H9 (cell line): ENCODE measurements around the gene KRT15. TPM values are rescaled to one million over a fixed set of nuclear protein-coding genes. Genes with fewer than 3 reads are reported as not detected.

Source experiments
- DNase-seq: peaks from one replicate; pipeline ENCODE4 v3.0.0-alpha.2; 2017
- H2AFZ ChIP-seq: one replicate; pipeline ENCODE4 v1.6.1; 2013; ENCODE audit warnings: mild to moderate bottlenecking, low read length, control low read depth, moderate library complexity
- H2AK5ac ChIP-seq: 2 replicates; pipeline ENCODE4 v1.6.1; 2013; ENCODE audit warnings: low read length, control low read depth, mixed read lengths; ENCODE audit not compliant: insufficient read length
- H2BK120ac ChIP-seq: one replicate; pipeline ENCODE4 v1.6.1; 2013; ENCODE audit warnings: low read depth, mild to moderate bottlenecking, low read length, control low read depth, inconsistent platforms; ENCODE audit not compliant: poor library complexity, severe bottlenecking
- H2BK12ac ChIP-seq: 2 replicates; pipeline ENCODE4 v1.6.1; 2013; ENCODE audit warnings: low read length, control low read depth, mixed read lengths, low read depth; ENCODE audit not compliant: insufficient read length
- H2BK15ac ChIP-seq: 2 replicates; pipeline ENCODE4 v1.6.1; 2013; ENCODE audit warnings: low read depth, low read length, control low read depth
- H2BK20ac ChIP-seq: one replicate; pipeline ENCODE4 v1.6.1; 2013; ENCODE audit warnings: low read depth, mild to moderate bottlenecking, low read length, control low read depth, inconsistent platforms; ENCODE audit not compliant: poor library complexity, severe bottlenecking
- H2BK5ac ChIP-seq: 2 replicates; pipeline ENCODE4 v1.6.1; 2013; ENCODE audit warnings: low read length, control low read depth, mixed read lengths; ENCODE audit not compliant: insufficient read length
- H3K14ac ChIP-seq: 2 replicates; pipeline ENCODE4 v1.6.1; 2013; ENCODE audit warnings: low read length, control low read depth; ENCODE audit not compliant: insufficient read depth
- H3K18ac ChIP-seq: 2 replicates; pipeline ENCODE4 v1.6.1; 2013; ENCODE audit warnings: low read depth, mild to moderate bottlenecking, mixed read lengths, low read length, control low read depth; ENCODE audit not compliant: insufficient read length
- H3K23ac ChIP-seq: 2 replicates; pipeline ENCODE4 v1.6.1; 2013; ENCODE audit warnings: low read length, control low read depth, mixed read lengths, low read depth; ENCODE audit not compliant: insufficient read length
- H3K23me2 ChIP-seq: 2 replicates; pipeline ENCODE4 v1.6.1; 2013; ENCODE audit warnings: low read depth, mild to moderate bottlenecking, mixed read lengths, low read length, control low read depth; ENCODE audit not compliant: insufficient read length, poor library complexity, severe bottlenecking
- H3K27ac ChIP-seq: 2 replicates; pipeline ENCODE4 v1.5.1; 2013; ENCODE audit warnings: low read length, control low read depth, mixed read lengths, low read depth; ENCODE audit not compliant: insufficient read length
- H3K27me3 ChIP-seq: 2 replicates; pipeline ENCODE4 v1.6.1; 2013; ENCODE audit warnings: low read length, control low read depth, inconsistent platforms; ENCODE audit not compliant: insufficient read depth
- H3K4ac ChIP-seq: 2 replicates; pipeline ENCODE4 v1.6.1; 2013; ENCODE audit warnings: low read depth, mild to moderate bottlenecking, control low read depth, inconsistent platforms, low read length, moderate library complexity
- H3K4me1 ChIP-seq: 2 replicates; pipeline ENCODE4 v1.6.1; 2013; ENCODE audit warnings: low read length, control low read depth, inconsistent platforms; ENCODE audit not compliant: insufficient read depth
- H3K4me2 ChIP-seq: 2 replicates; pipeline ENCODE4 v1.6.1; 2013; ENCODE audit warnings: low read length, control low read depth, mixed read lengths; ENCODE audit not compliant: insufficient read length, insufficient read depth
- H3K56ac ChIP-seq: 2 replicates; pipeline ENCODE4 v1.6.1; 2013; ENCODE audit warnings: low read depth, mild to moderate bottlenecking, mixed read lengths, low read length, control low read depth; ENCODE audit not compliant: insufficient read length
- H3K79me1 ChIP-seq: 2 replicates; pipeline ENCODE4 v1.6.1; 2013; ENCODE audit warnings: low read depth, mild to moderate bottlenecking, moderate library complexity, low read length, control low read depth, inconsistent platforms; ENCODE audit not compliant: insufficient read depth, poor library complexity, severe bottlenecking
- H3K79me2 ChIP-seq: 2 replicates; pipeline ENCODE4 v1.6.1; 2013; ENCODE audit warnings: low read length, control low read depth, inconsistent platforms; ENCODE audit not compliant: insufficient read depth
- H3K9ac ChIP-seq: 2 replicates; pipeline ENCODE4 v1.6.1; 2013; ENCODE audit warnings: low read length, control low read depth, mixed read lengths; ENCODE audit not compliant: insufficient read length; ENCODE audit errors: extremely low read depth
- H3K9me3 ChIP-seq: one replicate; pipeline ENCODE4 v1.6.1; 2013; ENCODE audit warnings: low read depth, low read length, inconsistent platforms; ENCODE audit not compliant: control insufficient read depth
- H3T11ph ChIP-seq: one replicate; pipeline ENCODE4 v1.6.1; 2013; ENCODE audit warnings: mild to moderate bottlenecking, low read length, control low read depth, inconsistent platforms
- H4K20me1 ChIP-seq: one replicate; pipeline ENCODE4 v1.6.1; 2013; ENCODE audit not compliant: control insufficient read depth, insufficient read length, insufficient read depth
- H4K5ac ChIP-seq: 2 replicates; pipeline ENCODE4 v1.6.1; 2013; ENCODE audit warnings: low read depth, mild to moderate bottlenecking, mixed read lengths, low read length, control low read depth; ENCODE audit not compliant: insufficient read length
- H4K8ac ChIP-seq: replicated peaks from 2 replicates; pipeline ENCODE4 v1.6.1; 2013; ENCODE audit warnings: low read length, control low read depth, mixed read lengths, low read depth; ENCODE audit not compliant: insufficient read length
- H4K91ac ChIP-seq: 2 replicates; pipeline ENCODE4 v1.6.1; 2013; ENCODE audit warnings: low read depth, mild to moderate bottlenecking, moderate library complexity, mixed read lengths, low read length, control low read depth; ENCODE audit not compliant: insufficient read length
- H3K27ac Mint-ChIP-seq, 3 experiments: 2 replicates in 2 of 3; 3 replicates in 1 of 3; pipeline ENCODE4 v1.8.0; 2020 to 2021; ENCODE audit warnings: mixed read lengths in 3 of 3, mild to moderate bottlenecking in 1 of 3, moderate library complexity in 1 of 3
- H3K27me3 Mint-ChIP-seq: 2 replicates; pipeline ENCODE4 v1.8.0; 2021; ENCODE audit warnings: low read depth, mild to moderate bottlenecking, moderate library complexity, mixed read lengths
- H3K36me3 Mint-ChIP-seq, 3 experiments: 2 replicates in 2 of 3; 3 replicates in 1 of 3; pipeline ENCODE4 v1.8.0; 2020 to 2021; ENCODE audit warnings: low read depth in 3 of 3, mixed read lengths in 3 of 3; ENCODE audit not compliant: insufficient read depth in 1 of 3
- H3K4me1 Mint-ChIP-seq, 2 experiments: 2 replicates each; pipeline ENCODE4 v1.8.0; 2020; ENCODE audit warnings: mixed read lengths in 2 of 2
- H3K4me3 Mint-ChIP-seq, 2 experiments: 2 replicates in 1 of 2; 3 replicates in 1 of 2; pipeline ENCODE4 v1.8.0; 2020 to 2021; ENCODE audit warnings: mild to moderate bottlenecking in 2 of 2, mixed read lengths in 2 of 2, moderate library complexity in 1 of 2
- H3K9me3 Mint-ChIP-seq, 2 experiments: 2 replicates in 1 of 2; 3 replicates in 1 of 2; pipeline ENCODE4 v1.8.0; 2020; ENCODE audit warnings: mild to moderate bottlenecking in 2 of 2, mixed read lengths in 2 of 2, moderate library complexity in 1 of 2
- CTCF ChIP-seq: fragments of 200-600 bp; sonication (generic); conservative IDR thresholded peaks from 3 replicates; pipeline ENCODE4 v1.8.0; 2021; ENCODE audit warnings: antibody characterized with exemption, mild to moderate bottlenecking
- WGBS: extraction: QIAGEN DNeasy Blood & Tissue Kit; methylation state at CpG from one replicate; pipeline ENCODE4 v1.1.7; 2013; ENCODE audit warnings: missing lambda C conversion rate, low lambda C conversion rate, mixed read lengths; ENCODE audit not compliant: insufficient read length; ENCODE audit errors: extremely low coverage; 5-methylcytosine and 5-hydroxymethylcytosine counted together
- total RNA-seq: library from RNA; stranded (reverse); gene quantifications from 2 replicates; pipeline ENCODE4 v1.2.1, GENCODE V29; 2021

KRT15 gene
- total RNA-seq, 1 experiment from 2014 or later = 0.87 TPM

GRCh38 chr17:41484920-41485904, 33.5 kb downstream of the KRT15 start:
- Histone ChIP-seq H3K14ac (no peak overlapping the region), H2BK12ac (no peak overlapping the region), H3K4me1 (no peaks in the 10 kb centered on the region), H3K79me2 (no peaks in the 10 kb centered on the region), H3T11ph (no peak overlapping the region), H4K20me1 (no peaks in the 10 kb centered on the region), H3K56ac (no peak overlapping the region), H2BK120ac (no peak overlapping the region), H4K91ac (no peak overlapping the region), H3K23me2 (peaks cover 3% of the 10 kb centered on the region), H3K23ac (no peak overlapping the region), H3K4me2 (no peak overlapping the region), H3K18ac (no peak overlapping the region), H4K5ac (no peak overlapping the region), H3K9ac (no peak overlapping the region), H3K27me3 (no peaks in the 10 kb centered on the region), H4K8ac (no peak overlapping the region), H3K27ac (no peak overlapping the region), H2AFZ (no peak overlapping the region), H3K4ac (no peak overlapping the region), H3K9me3 (no peaks in the 10 kb centered on the region), H2AK5ac (no peak overlapping the region), H2BK20ac (no peak overlapping the region), H2BK15ac (no peak overlapping the region), H2BK5ac (no peak overlapping the region), H3K79me1 (no peaks in the 10 kb centered on the region)
- H3K27me3 Mint-ChIP-seq = peaks cover 23% of the 10 kb centered on the region
- no peak for TF ChIP-seq CTCF
- no CpG with 5 or more reads among the region's 8 CpGs for WGBS
- peaks cover 1 to 10% of the 10 kb centered on the region in 2 experiments for H3K4me1 Mint-ChIP-seq
- H3K4me3 Mint-ChIP-seq = no peak overlapping the region
- DNase-seq = no peak
- H3K27ac Mint-ChIP-seq = no peak overlapping the region
- no peaks in the 10 kb centered on the region for H3K9me3 Mint-ChIP-seq
- no peaks in the 10 kb centered on the region for H3K36me3 Mint-ChIP-seq
